ENCODE results near the gene SIGLEC14. TPM values are rescaled to one million over a fixed set of nuclear protein-coding genes. Genes with fewer than 3 reads are reported as not detected.

SIGLEC14 gene
- total RNA-seq: not detected in 2 replicates

GRCh38 chr19:51646730-51647129, at the start of gene SIGLEC14:
Gene SIGLEC14 (minus strand): TSS chr19:51646825. CDS start chr19:51646759, 66 bp downstream.

GRCh38 chr19:51693260-51693659, 46.6 kb upstream of the SIGLEC14 start, which contains the start of gene SPACA6:
Gene SPACA6 (plus strand): TSS chr19:51693330. CDS start chr19:51693527, 197 bp downstream.

GRCh38 chr19:51630315-51630714, 16.3 kb downstream of the SIGLEC14 start, which contains the start of gene SIGLEC5:
Gene SIGLEC5 (minus strand): TSS chr19:51630401. CDS start chr19:51630335, 66 bp downstream.

Other genes starting within 250 kb of the SIGLEC14 start
- gene SIGLEC10, start 229.2 kb downstream of the SIGLEC14 start, total RNA-seq: not detected in 2 replicates
- gene SIGLEC8, start 188.4 kb downstream of the SIGLEC14 start, total RNA-seq: not detected in 2 replicates
- gene CEACAM18, start 168.3 kb downstream of the SIGLEC14 start, total RNA-seq: not detected in 2 replicates
- gene SIGLEC12, start 145.0 kb downstream of the SIGLEC14 start, total RNA-seq: not detected in 2 replicates
- gene SIGLEC6, start 115.2 kb downstream of the SIGLEC14 start, total RNA-seq: not detected in 2 replicates
- gene ZNF175, start 75.5 kb downstream of the SIGLEC14 start, total RNA-seq: 2.4 and 4.8 TPM in 2 replicates
- not detected in 2 replicates for gene SIGLEC5, start 16.4 kb downstream of the SIGLEC14 start, total RNA-seq
- gene SPACA6, start 46.5 kb upstream of the SIGLEC14 start, total RNA-seq: 5.8 and 6.0 TPM in 2 replicates
- gene HAS1, start 77.2 kb upstream of the SIGLEC14 start, total RNA-seq: 0.11 TPM in 1 of 2 replicates, not detected in the other
- not detected in 2 replicates for gene FPR1, start 105.1 kb upstream of the SIGLEC14 start, total RNA-seq
- not detected in 2 replicates for gene FPR2, start 114.4 kb upstream of the SIGLEC14 start, total RNA-seq
- gene FPR3, start 148.3 kb upstream of the SIGLEC14 start, total RNA-seq: not detected in 2 replicates
- 1.6 TPM in 2 replicates for gene ZNF577, start 241.1 kb upstream of the SIGLEC14 start, total RNA-seq